OCI-LY1 (cell line): Measurements from ENCODE around the gene AKAP13.

ENCODE experiments used
- CTCF ChIP-seq: fragments of 200-600 bp; sonication (generic), shearing (Covaris generic); IDR thresholded peaks from 2 replicates; pipeline ENCODE4 v1.5.1; 2017; ENCODE audit warnings: mild to moderate bottlenecking, antibody characterized with exemption, low read length, moderate library complexity, mixed read lengths
- EZH2 ChIP-seq: fragments of 200-600 bp; sonication (generic), shearing (Covaris generic); IDR thresholded peaks from 2 replicates; pipeline ENCODE4 v1.8.0; 2017; ENCODE audit warnings: borderline replicate concordance, mixed run types, mild to moderate bottlenecking, antibody characterized with exemption, low read length, moderate library complexity, mixed read lengths

- TF ChIP-seq CTCF (no peak), EZH2 (no peak)
These were observed 94.4 kb downstream of the AKAP13 start for GRCh38 chr15:85474700-85475316.
